Measurements from ENCODE around the gene FUT9.

The FUT9 gene

GRCh38 chr6:96164802-96165201 lies 149.0 kb downstream of the FUT9 start:
- H3K27ac ChIP-seq (ENCODE audit: low read depth, low read length) = no peak overlapping the region
- no peaks in the 10 kb centered on the region for H3K9me3 ChIP-seq (ENCODE audit: control insufficient read depth, insufficient read depth, low read length)
- H3K79me2 ChIP-seq (ENCODE audit: control insufficient read depth, low read length) = no peaks in the 10 kb centered on the region
- H3K36me3 ChIP-seq (ENCODE audit: control insufficient read depth, low read length) = no peaks in the 10 kb centered on the region
- H3K4me2 ChIP-seq (ENCODE audit: low read length) = no peak overlapping the region
- no peaks in the 10 kb centered on the region for H3K4me1 ChIP-seq (ENCODE audit: control insufficient read depth, low read length)
- H3K4me3 ChIP-seq (ENCODE audit: low read length) = no peak overlapping the region
- TF ChIP-seq CTCF (IDR thresholded peaks at IDR 0.05; ENCODE audit: low read depth, low read length, poor library complexity, severe bottlenecking) (no peak), EZH2phosphoT487 (IDR thresholded peaks at IDR 0.05; ENCODE audit: borderline replicate concordance, low read length) (no peak)
- H3K27me3 ChIP-seq (ENCODE audit: control insufficient read depth, low read length) = no peaks in the 10 kb centered on the region
- no peaks in the 10 kb centered on the region for H3F3A ChIP-seq (ENCODE audit: control insufficient read depth, insufficient read depth)
- no peaks in the 10 kb centered on the region for H4K20me1 ChIP-seq (ENCODE audit: control insufficient read depth, insufficient read depth, low read depth, low read length)
- H3K9me2 ChIP-seq (replicated peaks; ENCODE audit: control insufficient read depth, low read length) = no peaks in the 10 kb centered on the region

GRCh38 chr6:96171112-96171511 lies 155.3 kb downstream of the FUT9 start:
- H3K4me2 ChIP-seq (ENCODE audit: low read length) = no peak overlapping the region
- no peaks in the 10 kb centered on the region for H3K36me3 ChIP-seq (ENCODE audit: control insufficient read depth, low read length)
- H3K27ac ChIP-seq (ENCODE audit: low read depth, low read length) = no peak overlapping the region
- no peaks in the 10 kb centered on the region for H3K79me2 ChIP-seq (ENCODE audit: control insufficient read depth, low read length)
- no peaks in the 10 kb centered on the region for H3K27me3 ChIP-seq (ENCODE audit: control insufficient read depth, low read length)
- no peaks in the 10 kb centered on the region for H3K4me1 ChIP-seq (ENCODE audit: control insufficient read depth, low read length)
- H4K20me1 ChIP-seq (ENCODE audit: control insufficient read depth, insufficient read depth, low read depth, low read length) = no peaks in the 10 kb centered on the region
- TF ChIP-seq EZH2phosphoT487 (IDR thresholded peaks at IDR 0.05; ENCODE audit: borderline replicate concordance, low read length) (no peak), CTCF (IDR thresholded peaks at IDR 0.05; ENCODE audit: low read depth, low read length, poor library complexity, severe bottlenecking) (no peak)
- H3K4me3 ChIP-seq (ENCODE audit: low read length) = no peak overlapping the region
- no peaks in the 10 kb centered on the region for H3K9me2 ChIP-seq (replicated peaks; ENCODE audit: control insufficient read depth, low read length)
- H3F3A ChIP-seq (ENCODE audit: control insufficient read depth, insufficient read depth) = no peaks in the 10 kb centered on the region
- no peaks in the 10 kb centered on the region for H3K9me3 ChIP-seq (ENCODE audit: control insufficient read depth, insufficient read depth, low read length)

DNA sequence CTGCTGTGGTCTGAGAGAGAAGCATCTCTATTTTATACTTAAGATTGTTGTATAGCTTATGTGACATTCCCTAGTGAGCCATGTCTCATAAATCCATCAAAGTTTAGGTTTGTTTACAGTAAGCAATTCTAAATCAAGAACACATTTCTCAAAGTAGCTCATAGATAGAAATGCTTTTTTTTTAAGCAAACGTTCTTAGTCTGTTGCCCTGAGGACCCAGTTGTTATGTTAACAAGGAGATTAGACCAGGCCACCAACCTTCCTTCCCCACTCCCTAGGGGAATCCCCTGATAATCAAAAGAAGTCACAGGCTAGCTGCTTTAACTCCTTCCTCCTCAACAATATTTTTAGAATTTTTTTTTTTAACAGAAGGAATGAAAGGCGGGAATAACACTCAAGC lies 169.0 kb downstream of the FUT9 start:
- Histone ChIP-seq H3K79me2 (ENCODE audit: control insufficient read depth, low read length) (no peaks in the 10 kb centered on the region), H3K36me3 (ENCODE audit: control insufficient read depth, low read length) (no peaks in the 10 kb centered on the region), H4K20me1 (ENCODE audit: control insufficient read depth, insufficient read depth, low read depth, low read length) (no peaks in the 10 kb centered on the region), H3K4me2 (ENCODE audit: low read length) (no peak overlapping the region), H3K4me1 (ENCODE audit: control insufficient read depth, low read length) (no peaks in the 10 kb centered on the region), H3K9me3 (ENCODE audit: control insufficient read depth, insufficient read depth, low read length) (no peaks in the 10 kb centered on the region), H3K9me2 (replicated peaks; ENCODE audit: control insufficient read depth, low read length) (no peaks in the 10 kb centered on the region), H3F3A (ENCODE audit: control insufficient read depth, insufficient read depth) (no peaks in the 10 kb centered on the region), H3K27me3 (ENCODE audit: control insufficient read depth, low read length) (no peaks in the 10 kb centered on the region), H3K27ac (ENCODE audit: low read depth, low read length) (no peak overlapping the region), H3K4me3 (ENCODE audit: low read length) (no peak overlapping the region)
- no peak for TF ChIP-seq CTCF (IDR thresholded peaks at IDR 0.05; ENCODE audit: low read depth, low read length, poor library complexity, severe bottlenecking)
- no peak for TF ChIP-seq EZH2phosphoT487 (IDR thresholded peaks at IDR 0.05; ENCODE audit: borderline replicate concordance, low read length)

GRCh38 chr6:96186094-96186493 lies 170.3 kb downstream of the FUT9 start:
- TF ChIP-seq CTCF (IDR thresholded peaks at IDR 0.05; ENCODE audit: low read depth, low read length, poor library complexity, severe bottlenecking) = no peak
- TF ChIP-seq EZH2phosphoT487 (IDR thresholded peaks at IDR 0.05; ENCODE audit: borderline replicate concordance, low read length) = no peak
- Histone ChIP-seq H3K9me2 (replicated peaks; ENCODE audit: control insufficient read depth, low read length) (no peaks in the 10 kb centered on the region), H4K20me1 (ENCODE audit: control insufficient read depth, insufficient read depth, low read depth, low read length) (no peaks in the 10 kb centered on the region), H3K4me1 (ENCODE audit: control insufficient read depth, low read length) (no peaks in the 10 kb centered on the region), H3K4me3 (ENCODE audit: low read length) (no peak overlapping the region), H3K27me3 (ENCODE audit: control insufficient read depth, low read length) (no peaks in the 10 kb centered on the region), H3K27ac (ENCODE audit: low read depth, low read length) (no peak overlapping the region), H3K36me3 (ENCODE audit: control insufficient read depth, low read length) (no peaks in the 10 kb centered on the region), H3K4me2 (ENCODE audit: low read length) (no peak overlapping the region), H3F3A (ENCODE audit: control insufficient read depth, insufficient read depth) (no peaks in the 10 kb centered on the region), H3K9me3 (ENCODE audit: control insufficient read depth, insufficient read depth, low read length) (no peaks in the 10 kb centered on the region), H3K79me2 (ENCODE audit: control insufficient read depth, low read length) (no peaks in the 10 kb centered on the region)

Data from DOHH2 (cell line).